ENCODE results near the gene RBP3.
A peak's percentile ranks its signal among the peaks of the same experiment; 100 is the strongest.

The RBP3 gene

GRCh38 chr10:47322300-47323061, 25.7 kb upstream of the RBP3 start, which contains the start of gene GDF2:
GDF2 (plus strand) TSS chr10:47322454; CDS start chr10:47322669, 215 bp downstream.
- H3K27me3 ChIP-seq (ENCODE audit: insufficient read depth, poor library complexity, severe bottlenecking) = no peaks in the 10 kb centered on the region
- no peak for ATAC-seq (ENCODE audit: low read depth)
- no peaks in the 10 kb centered on the region for H3K9me3 ChIP-seq (ENCODE audit: severe bottlenecking)
- no peaks in the 10 kb centered on the region for H3K4me1 ChIP-seq (ENCODE audit: insufficient read depth, poor library complexity, severe bottlenecking)
- H3K27ac ChIP-seq (ENCODE audit: poor library complexity, severe bottlenecking) = no peak within 1 kb of the TSS
- peak; percentile 50 for DNase-seq (ENCODE audit: low spot score)
- no peaks in the 10 kb centered on the region for H3K36me3 ChIP-seq (ENCODE audit: low read depth)
- TF ChIP-seq CTCF (IDR thresholded peaks at IDR 0.05; ENCODE audit: poor library complexity, severe bottlenecking) = no peak
- H3K4me3 ChIP-seq (ENCODE audit: severe bottlenecking) = no peak within 1 kb of the TSS

- no peak for ATAC-seq (ENCODE audit: low read depth)
- H3K27ac ChIP-seq (ENCODE audit: poor library complexity, severe bottlenecking) = no peak overlapping the region
- H3K27me3 ChIP-seq (ENCODE audit: insufficient read depth, poor library complexity, severe bottlenecking) = no peaks in the 10 kb centered on the region
- TF ChIP-seq CTCF (IDR thresholded peaks at IDR 0.05; ENCODE audit: poor library complexity, severe bottlenecking) = no peak
- no peaks in the 10 kb centered on the region for H3K9me3 ChIP-seq (ENCODE audit: severe bottlenecking)
- no peak for DNase-seq (ENCODE audit: low spot score)
- H3K4me1 ChIP-seq (ENCODE audit: insufficient read depth, poor library complexity, severe bottlenecking) = no peaks in the 10 kb centered on the region
- H3K4me3 ChIP-seq (ENCODE audit: severe bottlenecking) = no peak overlapping the region
- H3K36me3 ChIP-seq (ENCODE audit: low read depth) = no peaks in the 10 kb centered on the region
Observed at GRCh38 chr10:47323087-47323486, 25.1 kb upstream of the RBP3 start.

DNA sequence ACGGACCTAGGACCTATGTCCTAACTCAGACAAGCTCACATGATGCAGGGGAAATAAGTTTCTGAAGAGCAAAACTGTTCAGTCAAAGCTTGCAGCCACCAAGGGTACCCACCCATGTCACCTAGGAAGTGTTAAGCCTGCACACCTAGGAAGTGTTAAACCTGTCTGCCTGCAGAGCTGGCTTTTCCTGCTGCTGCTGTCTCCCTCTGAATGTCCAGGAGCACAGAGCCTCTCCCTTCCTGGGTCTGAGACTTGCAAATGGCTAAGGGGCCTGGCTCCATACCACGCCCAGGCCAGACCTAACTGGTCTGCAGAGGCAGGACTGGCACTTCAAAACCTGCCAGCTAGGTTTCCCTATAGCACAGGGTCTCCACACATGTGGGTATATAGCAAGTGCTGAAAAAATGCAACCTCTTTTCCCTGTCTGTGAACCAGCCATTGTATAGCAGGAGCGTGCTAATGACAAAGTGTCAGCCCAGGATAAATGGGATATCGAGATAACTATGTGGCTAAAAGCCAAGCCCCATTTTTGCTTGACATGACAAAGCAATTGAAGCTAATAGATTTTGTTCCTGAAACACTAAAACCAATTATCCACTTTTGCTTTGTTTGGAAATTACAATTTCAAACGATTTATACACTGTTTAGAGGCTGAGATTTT, 24.4 kb upstream of the RBP3 start:
- Histone ChIP-seq H3K4me3 (ENCODE audit: severe bottlenecking) (no peak overlapping the region), H3K27ac (ENCODE audit: poor library complexity, severe bottlenecking) (no peak overlapping the region), H3K27me3 (ENCODE audit: insufficient read depth, poor library complexity, severe bottlenecking) (no peaks in the 10 kb centered on the region), H3K9me3 (ENCODE audit: severe bottlenecking) (no peaks in the 10 kb centered on the region), H3K36me3 (ENCODE audit: low read depth) (no peaks in the 10 kb centered on the region), H3K4me1 (ENCODE audit: insufficient read depth, poor library complexity, severe bottlenecking) (no peaks in the 10 kb centered on the region)
- ATAC-seq (ENCODE audit: low read depth) (peak; percentile 19; the same call in 1 of the 3 replicates), DNase-seq (ENCODE audit: low spot score) (no peak)
- no peak for TF ChIP-seq CTCF (IDR thresholded peaks at IDR 0.05; ENCODE audit: poor library complexity, severe bottlenecking)

- Histone ChIP-seq H3K9me3 (ENCODE audit: severe bottlenecking) (no peaks in the 10 kb centered on the region), H3K4me1 (ENCODE audit: insufficient read depth, poor library complexity, severe bottlenecking) (no peaks in the 10 kb centered on the region), H3K36me3 (ENCODE audit: low read depth) (no peaks in the 10 kb centered on the region), H3K4me3 (ENCODE audit: severe bottlenecking) (no peak overlapping the region), H3K27ac (ENCODE audit: poor library complexity, severe bottlenecking) (no peak overlapping the region), H3K27me3 (ENCODE audit: insufficient read depth, poor library complexity, severe bottlenecking) (no peaks in the 10 kb centered on the region)
- ATAC-seq (ENCODE audit: low read depth) = no peak
- TF ChIP-seq CTCF (IDR thresholded peaks at IDR 0.05; ENCODE audit: poor library complexity, severe bottlenecking) = no peak
- DNase-seq (ENCODE audit: low spot score) = peak; percentile 36
Observed at GRCh38 chr10:47325303-47326291, 22.6 kb upstream of the RBP3 start.

Measured in RWPE2 (cell line).